DMS79 treated with DMSO at 0.1 percent for 48 hours (cell line): ENCODE data around the gene ANO8.
A peak's percentile ranks its signal among the peaks of the same experiment; 100 is the strongest.
"Not testable (repeated sequence)": the region's sequence is repeated elsewhere in the genome, so short reads cannot be mapped to it uniquely, and the experiment has no call there.

Experiments
- DNase-seq: peaks from one replicate; lab custom pipeline; 2025; lab: John Stamatoyannopoulos, UW

ANO8 gene

DNA sequence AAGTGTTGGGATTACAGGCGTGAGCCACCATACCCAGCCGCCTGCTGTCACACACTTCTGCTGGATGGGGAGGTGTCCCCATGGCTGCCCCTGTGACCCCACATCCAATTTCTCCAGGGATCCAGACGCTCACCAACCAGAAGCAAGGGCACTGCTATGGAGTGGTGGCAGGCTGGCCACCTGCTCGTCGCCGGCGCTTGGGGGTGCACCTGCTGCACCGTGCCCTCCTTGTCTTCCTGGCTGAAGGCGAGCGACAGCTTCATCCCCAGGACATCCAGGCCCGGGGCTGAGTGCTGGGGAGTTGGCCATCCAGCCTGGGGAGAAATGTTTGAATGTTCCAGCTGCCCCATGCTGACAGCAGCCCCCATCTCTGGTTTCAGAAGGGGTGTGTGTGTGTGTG is 48.4 kb downstream of the ANO8 start:
- no peak for DNase-seq

- DNase-seq = no peak
Observed at GRCh38 chr19:17285415-17286135, 49.1 kb downstream of the ANO8 start.

DNA sequence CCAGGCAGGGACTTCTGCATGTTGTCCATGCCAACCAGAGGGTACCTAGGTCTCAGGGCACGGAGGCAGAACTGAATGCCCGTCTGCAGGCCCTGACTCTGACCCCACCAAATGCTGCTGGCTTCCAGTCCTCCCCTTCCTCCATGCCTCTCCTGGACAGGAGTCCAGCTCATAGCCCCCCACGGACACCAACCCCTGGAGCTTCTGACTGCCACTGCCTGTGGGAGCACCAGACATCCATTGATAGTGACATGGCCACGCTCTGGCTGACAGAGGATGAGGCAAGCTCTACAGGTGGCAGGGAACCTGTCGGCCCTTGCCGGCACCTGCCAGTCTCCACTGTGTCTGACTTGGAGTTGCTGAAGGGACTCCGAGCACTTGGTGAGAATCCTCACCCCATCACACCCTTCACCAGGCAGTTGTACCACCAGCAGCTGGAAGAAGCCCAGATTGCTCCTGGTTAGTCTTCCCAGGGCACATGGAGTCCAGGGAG is 51.1 kb downstream of the ANO8 start:
- no peak for DNase-seq

DNA sequence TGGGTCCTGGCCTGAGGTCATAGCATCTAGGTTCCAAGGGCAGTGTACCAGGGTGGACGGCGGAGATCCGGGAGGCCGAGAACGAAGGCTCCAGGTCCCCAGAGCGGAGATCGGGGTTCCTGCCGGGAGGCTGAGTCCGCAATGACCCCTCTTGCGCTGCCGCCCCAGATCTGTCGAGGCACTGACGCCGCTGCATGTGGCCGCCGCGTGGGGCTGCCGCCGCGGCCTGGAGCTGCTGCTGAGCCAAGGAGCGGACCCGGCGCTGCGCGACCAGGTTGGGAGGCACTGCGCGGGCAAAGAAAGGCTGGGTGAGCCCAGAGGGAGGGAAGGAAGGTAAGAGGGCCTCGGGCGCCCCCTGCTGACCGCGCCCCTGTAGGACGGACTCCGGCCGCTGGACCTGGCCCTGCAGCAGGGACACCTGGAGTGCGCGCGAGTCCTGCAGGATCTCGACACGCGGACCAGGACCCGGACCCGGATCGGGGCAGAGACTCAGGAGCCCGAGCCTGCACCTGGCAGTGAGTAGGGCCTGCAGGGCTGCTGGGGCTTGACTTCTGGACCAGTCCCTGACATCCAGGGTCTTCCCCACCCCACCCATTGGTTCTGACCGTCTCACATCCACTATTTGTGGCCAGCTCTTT is 52.0 kb downstream of the ANO8 start:
- peak; percentile 77 for DNase-seq

DNA sequence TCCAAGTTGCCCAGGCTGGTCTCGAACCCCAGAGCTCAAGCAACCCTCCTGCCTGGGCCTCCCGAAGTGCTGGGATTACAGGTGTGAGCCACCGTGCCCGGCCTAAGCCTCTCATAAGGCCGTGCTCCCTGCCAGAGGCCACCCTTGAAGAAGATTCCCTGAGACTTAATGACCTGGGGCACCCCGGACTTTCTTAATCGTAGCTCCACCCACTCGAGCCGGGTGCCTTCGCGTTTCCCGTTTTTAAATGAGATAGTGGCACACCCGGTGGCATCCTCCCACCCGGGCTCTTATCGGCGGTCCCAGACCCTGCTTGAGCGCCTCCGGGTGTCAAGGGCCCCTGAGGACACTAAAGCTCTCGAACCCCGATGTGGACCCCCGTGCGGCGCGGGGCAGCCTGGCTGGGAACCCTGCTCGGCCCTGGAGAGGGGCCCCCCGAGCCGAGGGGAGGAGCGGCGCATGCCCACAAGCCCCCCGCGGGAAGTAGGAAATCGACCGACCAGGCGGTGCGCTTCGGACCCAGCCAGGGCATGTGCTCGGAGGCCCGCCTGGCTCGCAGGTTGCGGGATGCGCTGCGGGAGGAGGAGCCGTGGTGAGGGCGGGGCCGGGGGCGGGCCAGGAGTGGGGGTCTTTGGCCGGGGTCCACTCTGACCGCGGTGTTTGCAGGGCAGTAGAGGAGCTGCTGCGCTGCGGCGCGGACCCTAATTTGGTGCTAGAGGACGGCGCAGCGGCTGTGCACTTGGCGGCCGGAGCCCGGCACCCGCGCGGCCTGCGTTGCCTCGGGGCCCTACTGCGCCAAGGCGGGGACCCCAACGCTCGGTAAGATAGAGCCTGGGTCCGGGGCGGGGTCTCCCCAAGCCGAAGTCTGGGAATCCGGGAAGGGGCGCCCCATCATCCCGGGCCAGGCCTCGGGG is 53.0 kb downstream of the ANO8 start, which contains the start of gene ANKLE1:
TSS of gene ANKLE1 (plus strand) at position 511 of the 914 bp plus-strand sequence. CDS start at position 531, 20 bp downstream.
- peak; percentile 15 for DNase-seq

GRCh38 chr19:17279436-17279835 is 55.2 kb downstream of the ANO8 start:
- no peak for DNase-seq

DNA sequence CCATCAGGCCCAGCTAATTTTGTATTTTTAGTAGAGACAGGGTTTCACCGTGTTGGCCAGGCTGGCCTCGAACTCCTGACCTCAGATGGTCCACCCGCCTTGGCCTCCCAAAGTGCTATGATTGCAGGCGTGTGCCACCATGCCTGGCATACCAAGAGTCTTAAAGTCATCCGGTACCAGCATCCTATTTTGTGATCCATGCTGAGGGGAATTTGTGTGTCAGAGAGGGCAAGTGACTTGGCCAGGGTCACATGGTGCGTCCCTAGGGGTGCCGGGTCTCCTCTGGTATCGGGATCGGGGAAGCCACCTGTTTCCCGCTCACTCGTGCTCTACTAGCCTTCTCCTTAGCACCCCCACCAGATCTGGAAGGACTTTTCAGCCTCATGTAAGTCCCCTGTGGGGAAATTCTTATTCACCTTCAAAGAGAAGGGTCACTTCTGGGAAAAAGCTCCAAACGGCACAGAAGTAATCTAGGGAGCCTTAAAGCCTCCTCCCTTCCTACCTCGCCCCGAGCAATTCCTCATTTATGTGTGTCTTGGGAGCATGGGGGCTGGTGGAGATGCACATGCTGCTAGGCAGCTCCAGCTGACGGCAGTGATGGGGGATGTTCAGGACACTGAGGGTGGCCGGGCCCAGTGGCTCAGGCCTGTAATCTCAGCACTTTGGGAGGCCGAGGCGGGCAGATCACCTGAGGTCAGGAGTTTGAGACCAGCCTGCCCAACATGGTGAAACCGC is 59.0 kb downstream of the ANO8 start:
- DNase-seq = no peak

DNA sequence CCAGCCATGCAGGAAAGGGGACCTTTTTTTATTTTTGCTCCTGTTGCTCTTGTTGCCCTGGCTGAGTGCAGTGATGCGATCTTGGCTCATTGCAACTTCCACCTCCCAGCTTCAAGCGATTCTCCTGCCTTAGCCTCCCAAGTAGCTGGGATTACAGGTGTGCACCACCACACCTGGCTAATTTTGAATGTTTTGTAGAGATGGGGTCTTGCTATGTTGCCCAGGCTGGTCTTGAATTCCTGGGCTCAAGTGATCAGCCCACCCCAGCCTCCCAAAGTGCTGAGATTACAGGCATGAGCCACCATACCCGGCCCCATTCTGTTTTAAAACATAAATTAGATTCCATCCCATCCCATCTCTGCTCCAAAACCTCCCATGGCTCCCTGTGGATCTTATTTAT is 59.8 kb downstream of the ANO8 start:
- DNase-seq = not testable (repeated sequence)
